NCI-H526 (cell line): ENCODE results near the gene VPS13A.

Source experiments
- DNase-seq, 2 experiments: peaks; one replicate each; lab custom pipeline; 2025; lab: John Stamatoyannopoulos, UW

Gene VPS13A

DNA sequence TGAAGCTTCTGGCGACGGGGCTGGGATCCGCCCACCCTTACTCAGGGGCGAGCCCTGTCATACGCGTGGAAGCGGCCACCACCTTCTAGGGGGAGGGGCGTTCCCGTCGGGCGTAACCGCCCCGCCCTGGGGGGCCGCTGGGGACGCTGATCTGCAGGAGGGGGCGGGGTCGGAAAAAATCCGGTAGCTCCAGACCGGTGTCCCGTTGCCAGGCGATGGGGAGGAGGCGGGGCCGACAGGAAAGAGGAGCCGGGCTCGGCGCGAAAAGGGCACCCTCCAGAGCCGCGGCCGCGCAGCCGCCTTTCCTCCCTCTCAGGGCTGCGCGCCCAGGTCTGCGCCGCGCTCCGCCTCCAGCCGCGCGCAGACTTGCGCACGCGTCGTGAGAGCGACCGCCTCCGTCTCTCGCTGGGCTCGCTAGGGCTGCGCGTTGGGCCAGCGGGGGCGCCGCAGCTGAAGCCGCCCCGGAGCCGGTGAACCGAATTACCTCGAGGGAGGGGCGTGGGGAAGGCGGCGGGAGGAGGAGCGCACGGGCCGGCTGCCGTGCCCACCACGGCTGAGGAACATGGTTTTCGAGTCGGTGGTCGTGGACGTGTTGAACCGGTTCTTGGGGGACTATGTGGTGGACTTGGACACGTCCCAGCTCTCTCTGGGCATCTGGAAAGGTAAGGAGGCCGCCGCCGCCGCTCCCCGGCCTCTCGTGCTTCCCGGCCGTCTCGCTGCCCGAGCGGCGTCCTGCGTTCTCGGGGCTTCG is at the start of gene VPS13A:
VPS13A (plus strand) TSS at position 392 of the 751 bp plus-strand sequence; CDS start at position 563, 171 bp downstream.
- peak; percentile 85 to 95 for DNase-seq

- no peak for DNase-seq
Observed at GRCh38 chr9:77128125-77128789, 49.1 kb upstream of the VPS13A start.

DNA sequence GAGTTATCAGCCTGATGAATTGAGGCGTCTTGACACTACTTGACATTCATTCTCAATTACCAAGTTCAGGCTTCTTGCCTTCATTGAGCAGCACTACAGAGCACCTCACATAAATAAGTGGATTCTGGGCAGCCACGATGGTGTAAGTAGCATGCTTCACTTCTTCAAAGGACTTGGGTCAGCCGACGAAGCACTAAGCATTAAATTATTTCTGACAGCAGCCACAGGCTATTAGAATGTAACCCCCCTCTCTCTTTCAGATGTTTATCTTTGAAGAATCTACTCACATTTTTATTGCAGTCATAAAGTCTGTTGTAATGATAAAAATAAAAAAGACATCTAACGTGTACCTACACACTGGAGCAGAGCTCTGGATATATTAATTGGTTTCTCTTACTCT is 45.9 kb upstream of the VPS13A start:
- DNase-seq, result no peak

DNA sequence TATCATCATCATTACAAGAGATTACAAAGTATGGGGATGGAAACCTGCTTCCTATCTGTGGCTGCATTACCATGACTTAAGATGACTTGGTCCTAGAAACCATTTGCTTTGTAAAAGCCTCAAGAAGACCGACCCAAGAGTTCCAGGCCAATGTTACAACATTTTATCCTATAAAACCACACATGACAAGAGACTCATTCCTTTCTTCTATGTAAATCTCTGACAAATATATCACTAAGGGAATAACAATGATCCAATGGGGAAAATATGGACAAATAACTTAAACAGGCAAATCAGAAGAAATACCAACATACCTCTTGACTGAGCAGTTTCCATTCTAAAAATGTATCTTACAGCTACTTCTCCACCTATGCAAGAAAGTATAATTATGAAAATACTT is 44.3 kb upstream of the VPS13A start:
- DNase-seq, result no peak

- DNase-seq, result no peak
Observed at GRCh38 chr9:77142366-77142765, 35.0 kb upstream of the VPS13A start.

GRCh38 chr9:77149879-77150278 is 27.5 kb upstream of the VPS13A start:
- DNase-seq, result no peak

GRCh38 chr9:77152289-77152688 is 25.0 kb upstream of the VPS13A start:
- DNase-seq, result no peak

DNA sequence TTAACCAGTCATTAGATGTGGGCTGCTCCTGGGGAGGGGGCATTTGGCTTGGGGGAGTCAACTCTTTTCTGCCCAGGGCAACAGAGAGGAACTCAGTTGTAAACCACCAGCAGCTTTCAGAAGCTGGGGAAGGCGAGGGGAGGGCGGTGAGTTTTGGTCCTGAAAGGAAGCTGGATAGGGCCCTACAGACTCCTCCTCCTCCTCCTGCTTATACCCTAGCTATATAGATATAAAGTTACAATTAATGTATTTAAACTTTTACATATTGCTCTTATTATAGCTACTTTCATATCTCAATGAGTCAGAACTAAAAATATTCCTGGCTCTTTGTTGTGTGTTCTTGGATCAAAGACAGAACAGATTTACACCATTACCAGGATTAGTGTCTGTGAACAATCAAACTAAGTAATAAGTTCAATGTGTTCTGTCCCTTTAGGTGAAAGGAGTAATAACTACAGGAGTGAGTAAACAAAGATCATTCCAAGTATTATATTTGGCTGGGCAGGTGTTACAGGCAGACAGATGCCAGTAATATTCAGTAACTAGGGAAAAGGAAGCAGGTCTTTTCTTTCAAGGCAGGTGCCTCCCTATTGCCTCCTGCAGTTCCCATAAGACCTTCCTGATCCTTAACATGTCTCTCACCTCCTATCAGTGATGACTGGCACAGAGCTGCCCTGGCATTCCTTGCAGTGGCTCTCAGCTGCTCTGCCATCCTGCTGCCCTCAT is 20.5 kb upstream of the VPS13A start:
- DNase-seq, result no peak

GRCh38 chr9:77158772-77159513 is 18.4 kb upstream of the VPS13A start:
- DNase-seq, result no peak

GRCh38 chr9:77161191-77161590 is 16.1 kb upstream of the VPS13A start:
- no peak for DNase-seq

DNA sequence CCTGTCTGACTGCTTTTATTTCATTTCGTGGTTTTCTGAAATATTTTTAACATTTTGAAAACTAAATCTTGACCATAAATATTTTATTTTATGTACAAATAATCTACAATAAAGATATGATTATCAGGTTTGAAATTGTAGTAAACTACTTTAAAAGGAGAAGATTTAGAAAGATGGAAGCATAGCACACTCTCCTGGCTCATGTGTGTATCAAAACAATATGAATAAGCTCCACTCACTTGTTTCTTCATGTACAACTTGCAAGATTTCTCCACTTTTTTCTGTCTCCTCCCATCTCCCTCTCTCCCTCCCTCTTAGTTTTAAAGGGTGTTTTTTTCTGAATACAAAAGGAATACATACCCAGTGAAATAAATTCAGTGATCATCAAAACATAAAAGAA is 15.4 kb upstream of the VPS13A start:
- DNase-seq, result no peak

DNA sequence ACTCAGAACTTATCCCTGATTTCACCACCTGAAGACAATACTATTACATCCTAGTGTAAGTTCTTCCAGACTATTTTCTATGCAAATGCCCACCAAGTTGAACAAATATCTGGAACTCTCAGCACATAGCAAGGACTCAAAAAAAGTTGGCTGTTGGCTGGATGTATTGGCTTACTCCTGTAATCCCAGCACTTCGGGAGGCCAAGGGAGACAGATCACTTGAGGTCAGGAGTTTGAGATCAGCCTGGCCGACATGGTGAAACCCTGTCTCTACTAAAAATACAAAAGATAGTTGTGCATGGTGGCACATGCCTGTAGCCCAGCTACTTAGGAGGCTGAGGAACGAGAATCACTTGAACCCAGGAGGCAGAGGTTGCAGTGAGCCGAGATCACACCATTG is 15.0 kb upstream of the VPS13A start:
- DNase-seq, result no peak

GRCh38 chr9:77163884-77164283 is 13.4 kb upstream of the VPS13A start:
- DNase-seq, result no peak

- DNase-seq, result no peak
Observed at GRCh38 chr9:77166193-77166592, 11.1 kb upstream of the VPS13A start.

DNA sequence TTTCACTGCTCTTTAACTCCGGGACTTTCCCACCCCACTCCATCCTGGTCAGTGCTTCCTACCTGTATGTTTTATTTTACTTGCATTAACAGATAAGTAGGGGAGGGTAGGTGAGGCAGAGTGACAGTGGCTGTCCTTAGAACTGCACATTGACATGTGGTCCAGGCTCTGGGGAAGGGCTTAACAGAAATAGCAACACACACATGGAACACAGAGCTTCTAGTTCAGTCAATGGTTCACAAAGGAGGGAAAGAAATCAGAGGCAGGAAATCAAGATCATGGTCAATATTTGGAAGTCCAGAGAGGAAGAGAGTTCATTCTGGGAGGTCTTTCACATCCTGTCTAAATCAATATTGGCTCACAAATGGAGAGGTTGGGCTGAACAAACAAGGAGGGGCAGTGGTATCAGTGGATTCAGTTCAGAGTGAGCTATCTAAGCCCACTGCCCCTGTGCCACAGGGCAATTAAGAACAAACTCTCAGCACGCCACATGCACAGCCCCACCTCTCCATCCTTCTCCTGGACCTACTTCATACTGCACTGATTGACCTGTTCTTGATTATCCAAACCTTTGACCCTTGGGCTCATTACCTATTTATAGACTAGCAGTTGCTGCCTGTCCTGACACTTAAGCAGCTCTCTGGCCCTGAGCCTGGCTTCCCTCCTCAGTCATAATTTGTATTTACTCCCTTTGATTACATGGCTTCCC is 6.2 kb upstream of the VPS13A start:
- no peak for DNase-seq

DNA sequence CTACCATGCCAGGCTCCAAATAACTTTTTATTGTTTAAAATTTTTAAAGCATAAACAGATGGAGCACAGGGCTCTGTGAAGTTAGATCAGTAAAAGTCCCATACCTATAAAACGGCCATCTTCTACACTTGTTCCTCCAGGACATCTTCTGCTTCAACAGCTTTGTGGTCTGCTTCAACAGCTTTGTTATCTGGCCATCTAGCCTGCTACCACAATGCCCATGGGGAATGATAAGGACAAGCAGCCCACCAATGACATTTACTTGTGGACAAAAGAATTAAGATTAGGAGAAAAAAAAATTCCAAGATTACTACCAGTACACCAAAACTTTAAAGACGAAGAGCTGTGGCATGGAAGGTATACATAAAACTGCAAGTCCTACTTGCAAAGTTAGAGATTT is 2.2 kb upstream of the VPS13A start:
- no peak for DNase-seq

- no peak for DNase-seq
Observed at GRCh38 chr9:77176106-77176505, 1.2 kb upstream of the VPS13A start.

- DNase-seq, result peak in 1 of 2 experiments; percentile 85
Observed at GRCh38 chr9:77176686-77177142, 620 bp upstream of the VPS13A start.

- DNase-seq, result peak; percentile 40 to 58
Observed at GRCh38 chr9:77177894-77178794, 810 bp downstream of the VPS13A start.

DNA sequence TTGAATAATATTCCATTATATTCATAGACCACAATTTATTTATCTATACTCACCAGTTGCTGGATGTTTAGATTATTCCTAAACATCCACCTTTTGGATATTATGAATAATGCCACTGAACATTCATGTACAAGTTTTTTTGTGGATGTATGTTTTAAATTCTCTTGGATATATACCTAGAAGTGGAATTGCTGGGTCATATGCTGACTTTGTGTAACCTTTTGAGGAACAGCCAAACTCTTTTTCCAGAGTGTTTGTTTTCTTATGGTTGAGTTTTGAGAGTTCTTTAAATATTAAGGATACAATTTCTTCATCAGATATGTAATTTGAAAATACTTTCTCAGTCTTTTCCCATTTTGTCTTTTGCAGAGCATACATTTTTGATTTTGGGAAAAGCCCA is 2.7 kb downstream of the VPS13A start:
- DNase-seq, result no peak
